Heart right ventricle (tissue), 16 donors: ENCODE measurements around the gene TFEB. TPM values are rescaled to one million over a fixed set of nuclear protein-coding genes. Genes with fewer than 3 reads are reported as not detected.

Source experiments
- ATAC-seq, 8 donors: fragments of 200-7000 bp; cut with Tn5 transposase; one replicate each; pipeline ENCODE4 v1.9.1; 2020; ENCODE audit warnings: mild to moderate bottlenecking in 8 of 8, moderate library complexity in 8 of 8, moderate number of reproducible peaks in 1 of 8
- DNase-seq, 2 donors: peaks; one replicate each; pipeline ENCODE4 v3.0.0-alpha.2; 2020
- H3K27ac ChIP-seq, 10 donors: fragments of 200-600 bp; sonication (generic) in 2 of 10; one replicate each; pipeline versions ENCODE4 v1.5.0 to v1.8.0; 2020 to 2022; ENCODE audit warnings: mild to moderate bottlenecking in 3 of 10
- H3K27me3 ChIP-seq, 7 donors: fragments of 200-600 bp; one replicate each; pipeline ENCODE4 v1.8.0; 2021 to 2022; ENCODE audit warnings: mild to moderate bottlenecking in 2 of 7
- H3K36me3 ChIP-seq, 9 donors: fragments of 200-600 bp; sonication (generic) in 1 of 9; one replicate each; pipeline versions ENCODE4 v1.5.0 to v1.8.0; 2020 to 2022; ENCODE audit warnings: mild to moderate bottlenecking in 2 of 9
- H3K4me1 ChIP-seq, 9 donors: fragments of 200-600 bp; sonication (generic) in 1 of 9; one replicate each; pipeline versions ENCODE4 v1.5.0 to v1.8.0; 2020 to 2022; ENCODE audit warnings: mild to moderate bottlenecking in 4 of 9
- H3K4me3 ChIP-seq, 10 donors: fragments of 200-600 bp; sonication (generic) in 2 of 10; one replicate each; pipeline versions ENCODE4 v1.5.0 to v1.8.0; 2020 to 2022; ENCODE audit warnings: mild to moderate bottlenecking in 7 of 10, moderate library complexity in 2 of 10
- H3K9me3 ChIP-seq, 11 donors: fragments of 200-600 bp in 10 of 11; sonication (generic) in 2 of 11; one replicate each; pipeline versions ENCODE4 v1.5.0 to v1.8.0; 2013 to 2022; ENCODE audit warnings: mild to moderate bottlenecking in 2 of 11, control low read depth in 1 of 11, moderate library complexity in 1 of 11
- WGBS, 2 donors: extraction: QIAGEN DNeasy Blood & Tissue Kit; methylation state at CpG; one replicate each; pipeline ENCODE4 v1.1.7; 2013; ENCODE audit warnings: inconsistent platforms in 1 of 2; 5-methylcytosine and 5-hydroxymethylcytosine counted together
- intact Hi-C, 10 donors: fragments of 100-400 bp; cut with DNase I; formaldehyde crosslinking; loops; one replicate each; pipeline versions ENCODE4 v1.11.1 to v1.14.2; 2022
- polyA plus RNA-seq, 2 donors: library from polyadenylated mRNA; stranded (reverse); fragments of 200-250 nt; gene quantifications; one replicate each; pipeline ENCODE4 v1.2.3, GENCODE V29; 2013
- total RNA-seq, 10 donors: library from RNA; stranded (reverse); fragmentation: NEBNext Ultra II Directional in 3 of 10; extraction: Animal tissue kit (Norgen Biotek cat#: 25700) in 3 of 10; gene quantifications; one replicate each; pipeline versions ENCODE4 v1.2.1 to v1.2.4, GENCODE V29; 2021 to 2023
- TF ChIP-seq, protein P1 (sequence below), 9 donors: fragments of 200-600 bp; sonication (generic) in 2 of 9; IDR thresholded peaks; one replicate each; pipeline versions ENCODE4 v1.5.0 to v1.8.0; 2021 to 2022; ENCODE audit warnings: antibody characterized with exemption in 9 of 9, mild to moderate bottlenecking in 5 of 9, moderate library complexity in 1 of 9
- donor health status: Arrhythmogenic right ventricular cardiomyopathy.
- donor health status: ischemic (EF 13 %, LVEDD 7.1; RV severe dilation, severe dysfunction).
- donor health status: healthy with polysubstance abuse.
- donor health status: DM: no; HTN: yes; CAD: no.
- donor health status: DM: no; HTN: no; CAD: no.
- donor health status: ischemic (EF 25% LVEDD 6.9; RV normal size, moderate dysfunction).
- donor health status: ischemic (EF 25% LVEDD 5.7; RV mildly dilated, moderate dysfunction).
- donor health status: healthy.
- donor health status: DM: yes; HTN: yes; CAD: no.
- donor health status: Ischemic cardiomyopathy.
- donor health status: ischemic (EF 35%, LVEDD 5.7; RV mildly dilated, moderate dysfunction).
- donor health status: nonischemic (EF 11% LVEDD 7.7; RV severe dilation, severe dysfunction).
- donor health status: DM: yes; HTN: yes; CAD: no.
- donor health status: PGD.
- donor health status: ischemic (EF 29% LVEDD 5.4; RV normal size, mild dysfunction).
- donor health status: nonischemic (EF 23%, LVEDD 6.1; RV moderate dilation, normal function).

TFEB gene
- total and polyA plus RNA-seq, 12 donors, result 29.2 to 52.3 (median 39.6) TPM

DNA sequence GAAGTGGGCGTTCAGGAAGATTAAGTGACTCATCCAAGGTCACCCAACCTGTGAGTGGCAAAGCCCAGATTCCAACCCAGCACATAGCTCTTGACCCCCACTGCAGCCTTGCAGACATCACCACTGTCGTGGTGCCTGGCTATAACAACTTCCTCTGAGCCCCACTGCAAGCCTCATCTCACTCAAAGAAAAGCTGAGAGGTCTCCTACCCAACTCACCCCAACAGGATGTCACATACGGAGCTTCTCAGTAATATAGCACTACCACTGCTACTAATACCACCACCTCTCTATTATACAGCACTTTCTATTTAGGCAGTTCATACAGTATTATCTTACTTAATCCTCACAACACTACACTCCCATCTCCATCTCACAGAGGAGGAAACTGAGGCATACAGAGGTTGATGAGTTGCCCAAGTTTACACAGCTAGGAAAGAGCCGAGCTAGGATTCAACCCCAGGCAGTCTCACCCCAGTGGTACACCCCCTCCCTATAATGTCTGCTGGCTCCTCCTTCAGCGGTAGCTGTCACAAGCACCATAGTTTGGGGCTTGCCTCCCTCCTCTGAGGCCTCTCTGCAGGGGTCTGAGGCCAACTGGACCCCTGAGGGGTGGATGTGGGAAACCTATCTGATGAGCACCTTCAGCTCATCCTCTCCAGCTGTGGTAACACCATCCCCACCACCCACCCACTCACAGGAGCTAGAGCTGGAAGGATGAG, 19.5 kb downstream of the TFEB start:
- ATAC-seq (no peak), DNase-seq (no peak)
- 44 to 66% methylated on average over 5 of the region's 5 CpGs for WGBS, 2 donors
- H3K27ac ChIP-seq, result peak overlapping the region; percentile 43 to 91 (median 78)
- H3K9me3 ChIP-seq, result no peaks in the 10 kb centered on the region
- H3K4me3 ChIP-seq, result no peak overlapping the region
- TF ChIP-seq, protein P1, sequence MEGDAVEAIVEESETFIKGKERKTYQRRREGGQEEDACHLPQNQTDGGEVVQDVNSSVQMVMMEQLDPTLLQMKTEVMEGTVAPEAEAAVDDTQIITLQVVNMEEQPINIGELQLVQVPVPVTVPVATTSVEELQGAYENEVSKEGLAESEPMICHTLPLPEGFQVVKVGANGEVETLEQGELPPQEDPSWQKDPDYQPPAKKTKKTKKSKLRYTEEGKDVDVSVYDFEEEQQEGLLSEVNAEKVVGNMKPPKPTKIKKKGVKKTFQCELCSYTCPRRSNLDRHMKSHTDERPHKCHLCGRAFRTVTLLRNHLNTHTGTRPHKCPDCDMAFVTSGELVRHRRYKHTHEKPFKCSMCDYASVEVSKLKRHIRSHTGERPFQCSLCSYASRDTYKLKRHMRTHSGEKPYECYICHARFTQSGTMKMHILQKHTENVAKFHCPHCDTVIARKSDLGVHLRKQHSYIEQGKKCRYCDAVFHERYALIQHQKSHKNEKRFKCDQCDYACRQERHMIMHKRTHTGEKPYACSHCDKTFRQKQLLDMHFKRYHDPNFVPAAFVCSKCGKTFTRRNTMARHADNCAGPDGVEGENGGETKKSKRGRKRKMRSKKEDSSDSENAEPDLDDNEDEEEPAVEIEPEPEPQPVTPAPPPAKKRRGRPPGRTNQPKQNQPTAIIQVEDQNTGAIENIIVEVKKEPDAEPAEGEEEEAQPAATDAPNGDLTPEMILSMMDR (IDR thresholded peaks at IDR 0.05), result no peak
- intact Hi-C loops, result no loop called here
- H3K27me3 ChIP-seq, result no peaks in the 10 kb centered on the region
- peaks cover 0 to 5% (median 0%) of the 10 kb centered on the region in 9 donors for H3K36me3 ChIP-seq
- H3K4me1 ChIP-seq, result peaks cover 26 to 100% (median 91%) of the 10 kb centered on the region in 9 donors

DNA sequence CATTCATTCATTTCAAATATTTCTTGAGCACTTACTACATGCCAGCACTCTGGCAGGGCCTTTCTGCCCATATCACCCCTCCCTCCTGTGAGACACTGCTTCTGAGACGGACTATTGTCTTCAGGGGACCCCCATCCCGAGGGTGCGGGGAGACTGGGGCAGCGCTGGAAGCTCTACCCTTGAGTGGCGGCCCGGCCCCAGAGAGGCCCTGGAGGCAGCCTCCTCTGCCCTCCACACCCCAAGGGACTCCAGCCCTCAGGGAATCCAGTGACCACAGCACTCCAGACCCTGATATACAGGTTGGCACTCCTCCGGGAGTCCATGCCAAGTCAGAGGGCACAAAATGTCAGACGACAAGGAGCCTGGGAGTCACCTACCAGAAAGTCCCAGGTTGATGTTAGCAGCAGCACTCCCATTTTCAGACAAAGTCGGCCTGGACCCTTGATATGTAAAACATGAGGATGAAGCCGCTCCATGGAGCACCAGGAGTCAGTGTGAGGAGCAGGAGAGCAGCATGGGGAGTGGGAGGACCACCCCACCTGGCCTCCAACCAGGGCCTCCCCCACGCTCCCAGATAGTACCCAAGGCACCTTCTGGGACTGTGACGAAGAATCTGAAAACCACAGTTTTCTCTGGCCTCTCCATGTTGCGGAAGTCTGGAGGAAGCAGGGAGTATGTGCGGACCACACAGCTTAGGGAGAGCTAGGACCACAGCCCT, 20.7 kb downstream of the TFEB start:
- ATAC-seq (peak in 2 of 8 donors; percentile 5 to 9), DNase-seq (peak in 1 of 2 donors; percentile 37)
- H3K27ac ChIP-seq, result peak overlapping the region; percentile 9 to 91 (median 78)
- H3K9me3 ChIP-seq, result no peaks in the 10 kb centered on the region
- peaks cover 0 to 5% (median 0%) of the 10 kb centered on the region in 9 donors for H3K36me3 ChIP-seq
- TF ChIP-seq, protein P1 (IDR thresholded peaks at IDR 0.05), result no peak
- intact Hi-C loops, result no loop called here
- 67 to 82% methylated on average over 14 of the region's 14 CpGs for WGBS, 2 donors
- peaks cover 26 to 99% (median 84%) of the 10 kb centered on the region in 9 donors for H3K4me1 ChIP-seq
- H3K4me3 ChIP-seq, result no peak overlapping the region
- no peaks in the 10 kb centered on the region for H3K27me3 ChIP-seq

DNA sequence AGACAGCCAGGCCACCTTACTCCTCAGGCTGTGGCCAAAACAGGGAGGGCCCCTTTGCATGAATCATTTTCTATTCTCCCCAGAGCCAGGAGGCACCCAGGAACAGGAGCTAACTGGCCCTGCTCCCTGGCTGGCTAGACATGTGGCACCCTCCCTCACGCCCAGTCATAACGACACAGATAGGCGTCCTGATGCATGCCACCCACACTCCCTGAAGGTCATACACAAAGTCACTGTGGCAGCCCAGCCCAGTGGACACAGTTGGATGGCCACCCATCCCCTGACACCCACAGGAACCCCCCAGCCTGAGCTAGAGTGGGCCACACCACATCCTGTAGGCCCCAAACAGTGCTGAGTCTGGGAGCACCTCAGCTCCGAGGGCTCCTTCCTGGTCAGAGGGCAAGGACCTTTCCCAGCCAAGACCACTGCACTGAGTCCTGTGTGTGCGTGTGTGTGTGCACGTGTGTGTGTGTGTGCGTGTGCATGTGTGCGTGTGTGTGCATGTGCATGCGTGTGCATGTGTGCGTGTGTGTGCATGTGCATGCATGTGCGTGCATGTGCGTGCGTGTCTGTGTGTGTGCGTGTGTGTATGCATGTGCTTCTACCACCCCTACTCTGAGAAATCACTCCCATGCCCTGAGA, 21.6 kb downstream of the TFEB start:
- peak; percentile 18 to 60 (median 36) for ATAC-seq
- Histone ChIP-seq H3K4me1 (peaks cover 27 to 99% (median 79%) of the 10 kb centered on the region in 9 donors), H3K9me3 (no peaks in the 10 kb centered on the region), H3K27ac (peak overlapping the region; percentile 53 to 91 (median 81)), H3K36me3 (peaks cover 0 to 5% (median 0%) of the 10 kb centered on the region in 9 donors), H3K27me3 (no peaks in the 10 kb centered on the region), H3K4me3 (no peak overlapping the region)
- TF ChIP-seq, protein P1 (IDR thresholded peaks at IDR 0.05), result no peak
- WGBS, 2 donors, result 61 to 74% methylated on average over 14 of the region's 14 CpGs
- intact Hi-C loops, result no loop called here
- peak; percentile 39 to 71 for DNase-seq

DNA sequence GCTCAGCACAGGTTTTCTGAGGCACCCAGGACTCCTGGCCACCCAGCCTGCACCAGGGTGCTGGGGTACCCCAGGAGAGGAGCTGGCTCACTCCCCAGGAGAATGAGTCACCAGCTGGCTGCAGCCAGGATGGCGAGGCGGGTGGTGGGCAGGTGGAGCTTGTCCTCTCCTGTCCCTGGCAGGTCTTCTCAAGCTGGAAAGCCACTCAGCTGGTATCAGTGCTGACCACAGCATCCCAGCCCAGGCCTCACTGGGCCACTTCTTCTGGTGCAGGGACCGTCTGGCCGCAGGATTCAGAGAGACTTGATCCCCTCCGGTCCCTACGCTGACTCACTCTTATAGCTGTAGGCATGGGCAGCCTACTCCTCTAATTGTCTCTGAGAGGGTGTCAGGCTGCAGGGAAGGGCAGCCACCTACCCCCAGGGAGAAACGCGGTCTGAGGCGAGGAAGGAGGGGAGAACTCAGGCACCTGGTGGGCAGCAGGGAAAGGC, 22.2 kb downstream of the TFEB start:
- intact Hi-C loops, result no loop called here
- TF ChIP-seq, protein P1 (IDR thresholded peaks at IDR 0.05), result no peak
- Histone ChIP-seq H3K9me3 (no peaks in the 10 kb centered on the region), H3K27ac (peak overlapping the region; percentile 53 to 91 (median 81)), H3K36me3 (peaks cover 0 to 5% (median 0%) of the 10 kb centered on the region in 9 donors), H3K4me3 (no peak overlapping the region), H3K4me1 (peaks cover 31 to 99% (median 79%) of the 10 kb centered on the region in 9 donors), H3K27me3 (no peaks in the 10 kb centered on the region)
- DNase-seq (peak; percentile 70 to 77), ATAC-seq (peak; percentile 35 to 81 (median 72))
- 41 to 46% methylated on average over 9 of the region's 9 CpGs for WGBS, 2 donors
